ENCODE data around the gene DMD.
"Not testable (repeated sequence)": the region's sequence is repeated elsewhere in the genome, so short reads cannot be mapped to it uniquely, and the experiment has no call there.

DMD gene

GRCh38 chrX:32455704-32456103, 755.6 kb downstream of the DMD start:
- no peak for DNase-seq

GRCh38 chrX:32451954-32452695, 759.2 kb downstream of the DMD start:
- DNase-seq: no peak

GRCh38 chrX:32448945-32449344, 762.4 kb downstream of the DMD start:
- no peak for DNase-seq

- peak in 1 of 2 donors; percentile 31 for DNase-seq
Measured at GRCh38 chrX:32448320-32448719, 763.0 kb downstream of the DMD start.

GRCh38 chrX:32447640-32448039, 763.7 kb downstream of the DMD start:
- no peak for DNase-seq

GRCh38 chrX:32443841-32444240, 767.5 kb downstream of the DMD start:
- no peak for DNase-seq

- DNase-seq: no peak
Measured at GRCh38 chrX:32421266-32421665, 790.1 kb downstream of the DMD start.

GRCh38 chrX:32408389-32408788, 803.0 kb downstream of the DMD start:
- peak; percentile 1 to 7 for DNase-seq

- DNase-seq: no peak
Measured at GRCh38 chrX:32397562-32398216, 813.7 kb downstream of the DMD start.

- DNase-seq: no peak
Measured at GRCh38 chrX:32395878-32396277, 815.5 kb downstream of the DMD start.

- DNase-seq: no peak
Measured at GRCh38 chrX:32392655-32393054, 818.7 kb downstream of the DMD start.

- no peak for DNase-seq
Measured at GRCh38 chrX:32370456-32371205, 840.7 kb downstream of the DMD start.

GRCh38 chrX:32293962-32294700, 917.2 kb downstream of the DMD start:
- DNase-seq: no peak

- DNase-seq: no peak
Measured at GRCh38 chrX:32289356-32289755, 922.0 kb downstream of the DMD start.

GRCh38 chrX:32281853-32282252, 929.5 kb downstream of the DMD start:
- no peak for DNase-seq

GRCh38 chrX:32280921-32281320, 930.4 kb downstream of the DMD start:
- no peak for DNase-seq

- DNase-seq: no peak
Measured at GRCh38 chrX:32280489-32280888, 930.9 kb downstream of the DMD start.

GRCh38 chrX:32276153-32276552, 935.2 kb downstream of the DMD start:
- DNase-seq: no peak

- DNase-seq: no peak
Measured at GRCh38 chrX:32269866-32270265, 941.5 kb downstream of the DMD start.

GRCh38 chrX:32268207-32268606, 943.1 kb downstream of the DMD start:
- DNase-seq: no peak

- no peak for DNase-seq
Measured at GRCh38 chrX:32267796-32268195, 943.6 kb downstream of the DMD start.

GRCh38 chrX:32246675-32247074, 964.7 kb downstream of the DMD start:
- not testable (repeated sequence) for DNase-seq

- no peak for DNase-seq
Measured at GRCh38 chrX:32195611-32196010, 1015.7 kb downstream of the DMD start.
